Middle frontal gyrus (tissue), 1 donor: ENCODE data around the gene PTBP3.
"Not testable (repeated sequence)": the region's sequence is repeated elsewhere in the genome, so short reads cannot be mapped to it uniquely, and the experiment has no call there.

Experiments used
- DNase-seq: peaks from one replicate; pipeline ENCODE4 v3.0.0-alpha.2; 2015; ENCODE audit warnings: low spot score; ENCODE audit errors: extremely low spot score

The PTBP3 gene

GRCh38 chr9:112274600-112274999 is 58.8 kb downstream of the PTBP3 start:
- no peak for DNase-seq

- DNase-seq: no peak
Measured at GRCh38 chr9:112273876-112274275, 59.5 kb downstream of the PTBP3 start.

- no peak for DNase-seq
Measured at GRCh38 chr9:112271466-112272098, 61.8 kb downstream of the PTBP3 start.

- DNase-seq: no peak
Measured at GRCh38 chr9:112268413-112268812, 65.0 kb downstream of the PTBP3 start.

- not testable (repeated sequence) for DNase-seq
Measured at GRCh38 chr9:112267086-112267485, 66.3 kb downstream of the PTBP3 start.

GRCh38 chr9:112265391-112265790 is 68.0 kb downstream of the PTBP3 start:
- DNase-seq: no peak

- DNase-seq: no peak
Measured at GRCh38 chr9:112262577-112262976, 70.8 kb downstream of the PTBP3 start.

GRCh38 chr9:112261133-112261532 is 72.3 kb downstream of the PTBP3 start:
- DNase-seq: no peak

- DNase-seq: no peak
Measured at GRCh38 chr9:112258106-112258505, 75.3 kb downstream of the PTBP3 start.

- DNase-seq: no peak
Measured at GRCh38 chr9:112252194-112252593, 81.2 kb downstream of the PTBP3 start.

GRCh38 chr9:112249277-112249676 is 84.1 kb downstream of the PTBP3 start:
- DNase-seq: no peak

GRCh38 chr9:112248722-112249121 is 84.7 kb downstream of the PTBP3 start:
- no peak for DNase-seq

GRCh38 chr9:112247090-112247489 is 86.3 kb downstream of the PTBP3 start:
- no peak for DNase-seq

GRCh38 chr9:112245126-112245525 is 88.3 kb downstream of the PTBP3 start:
- DNase-seq: no peak

- no peak for DNase-seq
Measured at GRCh38 chr9:112242147-112242804, 91.1 kb downstream of the PTBP3 start.

- DNase-seq: no peak
Measured at GRCh38 chr9:112241491-112241890, 91.9 kb downstream of the PTBP3 start.

- no peak for DNase-seq
Measured at GRCh38 chr9:112239708-112240107, 93.7 kb downstream of the PTBP3 start.

- no peak for DNase-seq
Measured at GRCh38 chr9:112239284-112239683, 94.1 kb downstream of the PTBP3 start.

GRCh38 chr9:112234779-112235178 is 98.6 kb downstream of the PTBP3 start:
- DNase-seq: no peak

- DNase-seq: no peak
Measured at GRCh38 chr9:112233769-112234168, 99.7 kb downstream of the PTBP3 start.

GRCh38 chr9:112232233-112232632 is 101.2 kb downstream of the PTBP3 start:
- no peak for DNase-seq

- DNase-seq: no peak
Measured at GRCh38 chr9:112226091-112226490, 107.3 kb downstream of the PTBP3 start.
